CMK (cell line): ENCODE data around the gene LHB.
A peak's percentile ranks its signal among the peaks of the same experiment; 100 is the strongest.
"Not testable (repeated sequence)": the region's sequence is repeated elsewhere in the genome, so short reads cannot be mapped to it uniquely, and the experiment has no call there.

Source experiments
- DNase-seq: peaks from one replicate; pipeline ENCODE4 v3.0.0-alpha.2; 2010; ENCODE audit warnings: low read depth

Gene LHB

GRCh38 chr19:49017041-49017665, at the start of gene LHB:
TSS of gene LHB (minus strand) at chr19:49017091. CDS start at chr19:49017081, 10 bp downstream.
- no peak for DNase-seq

- DNase-seq: no peak
These were observed 49.1 kb upstream of the LHB start for GRCh38 chr19:49065905-49066512.

- no peak for DNase-seq
These were observed 48.1 kb upstream of the LHB start, which contains the start of gene NTF4 for GRCh38 chr19:49064768-49065611. TSS of gene NTF4 (minus strand) at chr19:49064818. CDS start at chr19:49061997, 2,821 bp downstream.

- DNase-seq: no peak
These were observed 47.2 kb upstream of the LHB start for GRCh38 chr19:49064029-49064629.

- no peak for DNase-seq
These were observed 44.6 kb upstream of the LHB start for GRCh38 chr19:49061445-49061844.

GRCh38 chr19:49061000-49061399, 44.1 kb upstream of the LHB start:
- DNase-seq: no peak

- DNase-seq: no peak
These were observed 42.2 kb upstream of the LHB start for GRCh38 chr19:49059053-49059452.

- DNase-seq: no peak
These were observed 41.7 kb upstream of the LHB start for GRCh38 chr19:49058562-49058961.

- no peak for DNase-seq
These were observed 40.8 kb upstream of the LHB start, which contains the start of gene CGB7 for GRCh38 chr19:49057636-49058234. TSS of gene CGB7 (minus strand) at chr19:49057749. CDS start at chr19:49055375, 2,374 bp downstream.

- not testable (repeated sequence) for DNase-seq
These were observed 40.2 kb upstream of the LHB start for GRCh38 chr19:49056902-49057596.

GRCh38 chr19:49056101-49056901, 39.4 kb upstream of the LHB start:
- peak; percentile 60 for DNase-seq

GRCh38 chr19:49050376-49051033, 33.6 kb upstream of the LHB start:
- not testable (repeated sequence) for DNase-seq

- not testable (repeated sequence) for DNase-seq
These were observed 32.9 kb upstream of the LHB start for GRCh38 chr19:49049834-49050233.

- not testable (repeated sequence) for DNase-seq
These were observed 32.1 kb upstream of the LHB start, which contains the start of gene CGB8 for GRCh38 chr19:49049011-49049410. TSS of gene CGB8 (minus strand) at chr19:49049111. CDS start at chr19:49048739, 372 bp downstream.

- not testable (repeated sequence) for DNase-seq
These were observed 26.7 kb upstream of the LHB start, which contains the start of gene CGB5 for GRCh38 chr19:49043548-49043947. TSS of gene CGB5 (plus strand) at chr19:49043848. CDS start at chr19:49044210, 362 bp downstream.

GRCh38 chr19:49042666-49043065, 25.8 kb upstream of the LHB start:
- DNase-seq: not testable (repeated sequence)

- no peak for DNase-seq
These were observed 25.3 kb upstream of the LHB start for GRCh38 chr19:49042177-49042576.

- DNase-seq: not testable (repeated sequence)
These were observed 22.8 kb upstream of the LHB start for GRCh38 chr19:49039736-49040135.

- DNase-seq: not testable (repeated sequence)
These were observed 21.8 kb upstream of the LHB start for GRCh38 chr19:49038557-49039276.
